HG03135 (cell line): ENCODE data around the gene ITPR1.

Source experiments
- ATAC-seq: cut with Tn5 transposase; IDR thresholded peaks from one replicate; pipeline ENCODE4 v1.9.1; 2021; ENCODE audit warnings: mild to moderate bottlenecking, moderate library complexity; ENCODE audit not compliant: unreplicated experiment

ITPR1 gene

GRCh38 chr3:4564928-4565586, 71.9 kb downstream of the ITPR1 start:
- no peak for ATAC-seq

GRCh38 chr3:4565809-4566501, 72.8 kb downstream of the ITPR1 start:
- no peak for ATAC-seq

- ATAC-seq = no peak
Observed at GRCh38 chr3:4568841-4569240, 75.7 kb downstream of the ITPR1 start.

- ATAC-seq = no peak
Observed at GRCh38 chr3:4570840-4571621, 77.9 kb downstream of the ITPR1 start.

- no peak for ATAC-seq
Observed at GRCh38 chr3:4571690-4572334, 78.7 kb downstream of the ITPR1 start.

- ATAC-seq = no peak
Observed at GRCh38 chr3:4573153-4573552, 80.0 kb downstream of the ITPR1 start.

GRCh38 chr3:4574426-4574965, 81.3 kb downstream of the ITPR1 start:
- ATAC-seq = no peak

- no peak for ATAC-seq
Observed at GRCh38 chr3:4575381-4575780, 82.2 kb downstream of the ITPR1 start.

GRCh38 chr3:4577721-4578120, 84.6 kb downstream of the ITPR1 start:
- no peak for ATAC-seq

GRCh38 chr3:4580346-4581123, 87.4 kb downstream of the ITPR1 start:
- ATAC-seq = no peak

- no peak for ATAC-seq
Observed at GRCh38 chr3:4581124-4581424, 87.9 kb downstream of the ITPR1 start.

- ATAC-seq = no peak
Observed at GRCh38 chr3:4581498-4581897, 88.3 kb downstream of the ITPR1 start.

GRCh38 chr3:4581920-4582611, 88.9 kb downstream of the ITPR1 start:
- no peak for ATAC-seq

GRCh38 chr3:4582624-4583023, 89.5 kb downstream of the ITPR1 start:
- no peak for ATAC-seq

- ATAC-seq = no peak
Observed at GRCh38 chr3:4583416-4583815, 90.3 kb downstream of the ITPR1 start.

GRCh38 chr3:4584456-4585249, 91.5 kb downstream of the ITPR1 start:
- ATAC-seq = no peak

GRCh38 chr3:4586381-4586780, 93.2 kb downstream of the ITPR1 start:
- ATAC-seq = no peak

GRCh38 chr3:4587061-4587837, 94.1 kb downstream of the ITPR1 start:
- ATAC-seq = no peak

GRCh38 chr3:4587838-4588105, 94.6 kb downstream of the ITPR1 start:
- ATAC-seq = no peak
